Activated CD8-positive, alpha-beta T cell treated with anti-CD3 and anti-CD28 coated beads for 36 hours (primary cell): Measurements from ENCODE around the gene ACTRT2. TPM values are rescaled to one million over a fixed set of nuclear protein-coding genes. Genes with fewer than 3 reads are reported as not detected.

Experiments used
- ATAC-seq: fragments of 200-7000 bp; cut with Tn5 transposase; one replicate; pipeline ENCODE4 v1.10.0; 2021; ENCODE audit warnings: mild to moderate bottlenecking, moderate library complexity
- CTCF ChIA-PET: fragments of 350-600 bp; sonication (Branson Sonifier 250); formaldehyde crosslinking; loops from one replicate; lab custom pipeline; 2021; ENCODE audit warnings: antibody characterized with exemption; lab: Charles Lee
- POLR2A ChIA-PET: fragments of 350-600 bp; sonication (Branson Sonifier 250); formaldehyde crosslinking; loops from one replicate; lab custom pipeline; 2021; ENCODE audit warnings: antibody characterized with exemption; lab: Charles Lee
- DNase-seq: peaks from one replicate; pipeline ENCODE4 v3.0.0-alpha.2; 2020
- H3K27ac Mint-ChIP-seq: one replicate; pipeline ENCODE4 v1.8.0; 2021; ENCODE audit warnings: mild to moderate bottlenecking, mixed read lengths
- H3K27me3 Mint-ChIP-seq: one replicate; pipeline ENCODE4 v1.8.0; 2021; ENCODE audit warnings: mixed read lengths
- H3K36me3 Mint-ChIP-seq: one replicate; pipeline ENCODE4 v1.8.0; 2021; ENCODE audit warnings: low read depth, mixed read lengths
- H3K4me1 Mint-ChIP-seq: one replicate; pipeline ENCODE4 v1.8.0; 2021; ENCODE audit warnings: low read depth, mixed read lengths
- H3K4me3 Mint-ChIP-seq: one replicate; pipeline ENCODE4 v1.8.0; 2021; ENCODE audit warnings: mild to moderate bottlenecking, moderate library complexity, mixed read lengths
- H3K9me3 Mint-ChIP-seq: one replicate; pipeline ENCODE4 v1.8.0; 2021; ENCODE audit warnings: mixed read lengths
- intact Hi-C: fragments of 100-400 bp; cut with micrococcal nuclease; formaldehyde crosslinking; loops from one replicate; pipeline ENCODE4 v1.10.0; 2022
- total RNA-seq, 2 experiments: library from RNA; stranded (reverse); gene quantifications; one replicate each; pipeline ENCODE4 v1.2.3, GENCODE V29; 2021
- TF ChIP-seq, protein P1 (sequence below): fragments of 200-600 bp; IDR thresholded peaks from one replicate; pipeline ENCODE4 v1.8.0; 2022; ENCODE audit warnings: antibody characterized with exemption, mild to moderate bottlenecking

ACTRT2 gene
- total RNA-seq, 2 experiments from 2014 or later = not detected

DNA sequence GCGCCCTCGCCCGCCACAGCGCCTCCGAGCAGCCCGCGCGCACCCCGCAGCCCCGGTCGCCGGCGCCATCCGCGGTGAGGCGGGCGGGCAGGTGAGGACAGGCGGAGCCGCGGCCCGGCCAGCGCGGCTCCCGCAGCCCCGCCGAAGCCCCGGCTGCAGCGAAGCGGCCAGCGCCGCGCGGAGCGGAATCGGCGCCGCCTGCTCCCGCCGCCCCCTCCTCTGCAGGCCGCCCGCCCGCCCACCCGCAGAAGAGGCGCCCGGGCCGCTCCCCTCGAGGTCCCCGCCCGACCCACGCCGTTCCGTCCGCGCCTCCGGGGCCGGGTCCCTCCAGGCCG is 49.0 kb downstream of the ACTRT2 start:
- ATAC-seq (no peak), DNase-seq (no peak)
- TF ChIP-seq, protein P1, sequence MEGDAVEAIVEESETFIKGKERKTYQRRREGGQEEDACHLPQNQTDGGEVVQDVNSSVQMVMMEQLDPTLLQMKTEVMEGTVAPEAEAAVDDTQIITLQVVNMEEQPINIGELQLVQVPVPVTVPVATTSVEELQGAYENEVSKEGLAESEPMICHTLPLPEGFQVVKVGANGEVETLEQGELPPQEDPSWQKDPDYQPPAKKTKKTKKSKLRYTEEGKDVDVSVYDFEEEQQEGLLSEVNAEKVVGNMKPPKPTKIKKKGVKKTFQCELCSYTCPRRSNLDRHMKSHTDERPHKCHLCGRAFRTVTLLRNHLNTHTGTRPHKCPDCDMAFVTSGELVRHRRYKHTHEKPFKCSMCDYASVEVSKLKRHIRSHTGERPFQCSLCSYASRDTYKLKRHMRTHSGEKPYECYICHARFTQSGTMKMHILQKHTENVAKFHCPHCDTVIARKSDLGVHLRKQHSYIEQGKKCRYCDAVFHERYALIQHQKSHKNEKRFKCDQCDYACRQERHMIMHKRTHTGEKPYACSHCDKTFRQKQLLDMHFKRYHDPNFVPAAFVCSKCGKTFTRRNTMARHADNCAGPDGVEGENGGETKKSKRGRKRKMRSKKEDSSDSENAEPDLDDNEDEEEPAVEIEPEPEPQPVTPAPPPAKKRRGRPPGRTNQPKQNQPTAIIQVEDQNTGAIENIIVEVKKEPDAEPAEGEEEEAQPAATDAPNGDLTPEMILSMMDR = no peak
- H3K9me3 Mint-ChIP-seq = no peaks in the 10 kb centered on the region
- no peaks in the 10 kb centered on the region for H3K36me3 Mint-ChIP-seq
- H3K27me3 Mint-ChIP-seq = peaks cover 35% of the 10 kb centered on the region
- peaks cover 2% of the 10 kb centered on the region for H3K4me1 Mint-ChIP-seq
- no peak overlapping the region for H3K4me3 Mint-ChIP-seq
- intact Hi-C loops = no loop called here
- ChIA-PET POLR2A (no interaction called here), CTCF (no interaction called here)
- no peak overlapping the region for H3K27ac Mint-ChIP-seq

DNA sequence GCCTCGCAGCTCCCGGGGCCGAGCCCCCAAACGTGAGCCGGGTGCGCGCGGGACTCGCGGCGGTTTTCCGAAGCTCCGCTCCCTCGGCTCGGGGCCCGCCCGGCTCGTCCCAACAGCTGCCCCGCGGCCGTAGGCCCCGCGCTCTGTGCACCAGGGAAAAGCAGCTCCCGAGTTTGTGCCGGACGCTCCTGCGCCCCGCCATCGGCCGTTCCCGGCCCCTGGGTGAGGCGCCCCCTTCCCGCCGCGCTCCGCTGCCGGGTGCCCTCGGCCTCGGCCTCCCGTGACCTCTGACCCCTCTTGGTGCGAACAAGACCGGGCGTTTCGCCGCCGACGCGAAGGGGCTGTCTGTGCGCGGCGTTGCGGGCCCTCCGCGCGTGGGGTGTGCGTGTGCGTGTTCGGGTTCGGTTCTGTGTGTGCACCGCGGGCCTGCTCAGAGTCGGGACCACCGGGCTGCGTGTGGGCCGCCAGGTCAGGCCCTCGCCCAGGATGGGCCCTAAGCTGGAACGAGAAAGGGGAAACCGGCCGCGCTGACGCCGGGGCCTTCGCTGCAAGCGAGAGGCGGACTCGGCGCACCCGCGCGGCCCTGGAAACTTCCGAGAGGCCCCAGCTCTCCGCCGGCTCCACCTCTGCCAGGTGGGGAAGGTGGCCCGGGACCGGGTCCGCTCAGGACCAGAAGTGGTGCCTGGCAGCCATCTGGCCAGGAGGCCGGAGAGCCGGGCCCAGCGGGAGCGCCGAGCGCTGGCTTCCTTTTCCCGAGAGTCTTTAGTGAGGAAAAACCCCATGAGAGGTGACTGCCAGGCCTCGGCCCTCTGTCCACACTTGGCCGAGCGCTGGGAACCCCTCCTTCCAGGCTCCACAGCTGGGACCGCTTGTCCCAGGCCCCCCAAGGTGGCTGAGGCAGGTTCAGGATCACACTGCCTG is 49.6 kb downstream of the ACTRT2 start:
- TF ChIP-seq, protein P1 = no peak
- Mint-ChIP-seq H3K4me3 (peak overlapping the region; percentile 17), H3K36me3 (no peaks in the 10 kb centered on the region), H3K4me1 (peaks cover 2% of the 10 kb centered on the region), H3K27me3 (peaks cover 34% of the 10 kb centered on the region), H3K27ac (no peak overlapping the region), H3K9me3 (no peaks in the 10 kb centered on the region)
- ATAC-seq = no peak
- CTCF ChIA-PET = no interaction called here
- POLR2A ChIA-PET = no interaction called here
- DNase-seq = no peak
- intact Hi-C loops = no loop called here

DNA sequence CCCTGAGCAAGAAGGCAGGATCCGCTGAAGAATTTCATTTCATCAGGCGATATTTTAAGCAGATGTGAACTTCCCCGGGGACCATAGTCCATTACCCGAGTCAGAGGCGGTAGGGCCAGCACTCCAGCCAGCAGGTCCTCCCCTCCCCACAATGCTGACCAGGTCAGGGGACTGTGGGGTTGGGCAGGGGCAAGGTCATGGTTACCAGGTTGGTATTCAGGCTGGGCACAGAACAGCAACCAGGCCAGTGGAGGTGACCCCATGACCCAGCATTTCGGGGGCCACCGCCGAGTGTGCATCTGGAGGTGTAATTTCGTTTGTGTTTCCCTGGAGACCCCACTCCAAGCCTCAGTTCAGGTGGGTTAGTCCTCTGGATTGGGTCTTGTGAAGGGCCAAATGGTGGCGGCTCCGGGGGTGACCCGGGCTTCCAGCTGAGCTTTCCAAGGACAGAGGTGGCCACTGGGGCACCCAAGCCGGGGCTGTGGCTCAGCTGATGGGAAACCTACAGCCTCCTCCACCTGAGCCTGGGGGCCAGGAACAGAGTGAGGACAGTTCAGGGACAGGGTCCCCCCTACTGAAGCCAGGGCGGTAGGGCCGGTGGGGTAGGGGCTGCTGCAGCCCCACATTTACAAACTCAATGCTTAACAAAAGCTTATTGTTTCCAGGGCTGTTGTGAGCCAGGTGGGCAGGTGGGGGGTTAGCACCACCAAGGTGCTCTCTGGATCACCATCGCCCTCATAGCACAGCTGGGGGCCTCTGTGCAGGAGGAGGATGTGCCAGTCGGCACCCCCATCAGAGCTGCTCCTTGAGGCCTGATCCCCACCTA is 50.5 kb downstream of the ACTRT2 start:
- Mint-ChIP-seq H3K27ac (no peak overlapping the region), H3K36me3 (no peaks in the 10 kb centered on the region), H3K4me1 (peaks cover 2% of the 10 kb centered on the region), H3K9me3 (no peaks in the 10 kb centered on the region), H3K4me3 (no peak overlapping the region), H3K27me3 (peaks cover 31% of the 10 kb centered on the region)
- TF ChIP-seq, protein P1 = no peak
- intact Hi-C loops = no loop called here
- ChIA-PET POLR2A (no interaction called here), CTCF (no interaction called here)
- DNase-seq (no peak), ATAC-seq (no peak)

Other genes with a start within 250 kb of the ACTRT2 start
- under 1 TPM; 0.79 to 0.81 TPM for gene TTC34, start 219.8 kb upstream of the ACTRT2 start, total RNA-seq
- under 1 TPM; 0.29 to 0.49 TPM for gene PRDM16, start 47.7 kb downstream of the ACTRT2 start, total RNA-seq